ENCODE results near the gene KLF7.

Gene KLF7

DNA sequence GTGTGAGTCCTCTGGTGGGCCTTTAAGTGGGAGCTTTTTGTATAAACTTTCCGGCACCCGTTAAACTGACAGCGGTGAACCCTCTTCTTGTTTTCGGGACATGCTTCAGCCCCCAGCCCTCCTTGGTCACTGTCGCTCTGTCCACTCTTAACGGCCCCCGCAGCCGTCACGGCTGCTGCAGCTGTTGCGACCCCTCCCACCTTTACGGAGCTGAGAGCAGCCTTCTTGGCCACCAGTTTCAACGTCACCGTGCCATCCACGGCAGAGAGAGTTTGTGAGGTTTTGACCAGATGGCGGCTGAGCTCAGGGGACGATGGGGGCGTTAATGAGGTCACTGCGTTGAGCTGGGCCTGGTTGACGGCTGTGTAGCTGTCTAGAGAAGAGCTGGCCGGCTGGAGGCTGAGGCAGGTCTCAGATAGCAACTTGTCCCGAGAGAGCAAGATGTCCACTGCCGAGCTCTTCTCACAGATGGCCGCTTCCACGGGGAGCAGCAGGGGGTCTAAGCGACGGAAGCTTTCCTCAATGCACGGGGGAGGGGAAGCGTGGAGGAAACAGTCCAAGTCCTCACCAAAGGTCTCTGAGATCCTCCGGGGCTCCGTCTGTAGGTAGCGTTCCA is 41.9 kb downstream of the KLF7 start:
- no peak for DNase-seq (ENCODE audit: low spot score)

DNA sequence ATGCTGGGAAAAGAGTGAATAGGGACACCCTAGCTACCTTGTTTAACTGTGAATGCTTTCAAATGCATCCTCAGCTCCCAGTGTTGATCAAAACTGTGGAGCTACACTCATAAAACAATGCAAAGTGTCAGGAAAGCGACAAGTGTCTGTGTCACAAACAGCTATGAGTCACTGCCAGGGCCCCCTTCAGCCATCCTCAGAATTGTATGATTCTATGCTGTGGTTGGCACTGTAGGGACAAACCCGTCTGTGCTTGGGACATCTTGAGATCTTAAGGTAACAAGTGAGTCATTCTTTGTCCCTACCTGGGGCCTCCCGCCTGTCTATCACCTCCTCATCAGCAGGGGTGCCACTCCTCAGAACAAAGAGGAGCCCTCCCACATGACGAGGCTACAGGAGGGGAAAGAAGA is 42.4 kb downstream of the KLF7 start:
- DNase-seq (ENCODE audit: low spot score), result no peak

GRCh38 chr2:207122651-207123334 is 43.0 kb downstream of the KLF7 start:
- no peak for DNase-seq (ENCODE audit: low spot score)

GRCh38 chr2:207121784-207122183 is 44.0 kb downstream of the KLF7 start:
- DNase-seq (ENCODE audit: low spot score), result no peak

- DNase-seq (ENCODE audit: low spot score), result no peak
Observed at GRCh38 chr2:207119048-207119447, 46.7 kb downstream of the KLF7 start.

GRCh38 chr2:207117668-207118067 is 48.1 kb downstream of the KLF7 start:
- DNase-seq (ENCODE audit: low spot score), result no peak

GRCh38 chr2:207115715-207116364 is 49.9 kb downstream of the KLF7 start:
- DNase-seq (ENCODE audit: low spot score), result no peak

DNA sequence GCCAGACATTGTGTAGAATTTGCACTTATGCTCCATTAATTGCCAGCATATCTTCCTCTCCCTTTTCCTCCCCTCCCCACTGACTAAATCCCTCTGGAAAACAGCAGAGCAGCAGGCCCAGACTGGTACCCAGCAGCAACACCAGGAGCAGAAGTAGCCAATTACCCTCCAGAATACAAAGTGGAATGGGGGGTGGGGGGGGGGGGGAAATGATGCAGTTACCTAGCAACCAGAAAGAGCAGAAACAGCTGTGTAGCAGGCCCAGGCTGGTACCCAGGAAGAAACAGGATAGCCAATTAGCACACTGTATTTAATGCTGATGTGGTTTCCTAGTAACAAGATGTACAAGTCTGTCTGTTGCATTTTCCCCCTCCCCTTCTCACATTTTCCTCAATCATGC is 52.3 kb downstream of the KLF7 start:
- DNase-seq (ENCODE audit: low spot score), result no peak

- no peak for DNase-seq (ENCODE audit: low spot score)
Observed at GRCh38 chr2:207112785-207113184, 53.0 kb downstream of the KLF7 start.

DNA sequence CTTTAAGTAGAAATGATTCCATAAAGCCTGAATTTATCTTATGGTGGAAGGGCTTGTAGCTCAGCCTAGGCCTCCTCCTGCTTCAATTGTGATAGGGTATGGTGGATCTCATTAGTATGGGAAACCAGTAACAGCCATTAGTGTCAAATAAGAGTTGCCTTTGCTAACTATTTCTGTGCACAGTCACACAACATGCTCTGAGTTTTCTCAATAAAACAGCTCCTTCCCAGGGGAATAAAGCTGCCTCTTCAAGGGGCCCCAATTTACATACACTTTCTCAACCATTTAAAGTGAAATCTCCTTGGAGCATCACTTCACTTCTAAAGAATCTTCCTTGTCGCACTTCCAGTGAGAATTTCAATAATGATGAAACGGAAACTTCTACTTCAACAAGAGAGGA is 53.4 kb downstream of the KLF7 start:
- no peak for DNase-seq (ENCODE audit: low spot score)

GRCh38 chr2:207111757-207112156 is 54.0 kb downstream of the KLF7 start:
- DNase-seq (ENCODE audit: low spot score), result no peak

DNA sequence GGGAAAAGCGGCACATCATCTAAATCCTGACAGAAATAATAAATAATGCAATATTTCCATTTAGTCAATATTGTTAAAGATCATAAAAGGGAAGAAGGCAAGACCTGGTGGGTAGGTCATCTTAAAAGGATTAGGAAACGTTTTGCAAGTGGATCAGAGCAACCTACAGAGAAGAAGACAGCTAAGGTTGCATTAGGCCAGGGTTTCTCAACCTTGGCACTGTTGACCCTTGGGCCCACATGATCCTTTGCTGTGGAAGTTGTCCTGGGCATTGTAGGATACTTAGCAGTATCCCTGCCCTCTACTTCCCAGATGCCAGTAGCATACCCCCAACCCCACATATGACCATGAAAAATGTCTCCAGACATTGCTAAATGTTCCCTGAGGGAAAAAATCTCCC is 55.0 kb downstream of the KLF7 start:
- no peak for DNase-seq (ENCODE audit: low spot score)

GRCh38 chr2:207110310-207110709 is 55.4 kb downstream of the KLF7 start:
- DNase-seq (ENCODE audit: low spot score), result no peak

DNA sequence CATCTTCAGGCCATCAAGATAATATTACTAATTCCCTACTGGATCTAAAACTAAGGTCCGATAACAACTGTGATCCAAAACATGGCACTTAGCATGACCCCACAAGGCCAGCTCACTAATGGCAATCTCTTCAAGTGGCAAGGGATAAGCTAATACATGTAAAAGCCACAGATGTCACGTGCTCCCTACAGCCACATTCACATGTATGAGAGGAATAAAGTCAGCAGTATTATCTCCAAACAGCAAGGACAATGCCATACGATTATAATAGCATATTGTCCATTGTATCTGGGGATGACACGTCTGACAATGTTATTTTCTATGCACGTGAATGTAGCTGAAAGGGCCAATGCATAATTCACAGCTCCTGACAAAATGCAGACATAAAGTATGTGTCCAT is 56.0 kb downstream of the KLF7 start:
- no peak for DNase-seq (ENCODE audit: low spot score)

DNA sequence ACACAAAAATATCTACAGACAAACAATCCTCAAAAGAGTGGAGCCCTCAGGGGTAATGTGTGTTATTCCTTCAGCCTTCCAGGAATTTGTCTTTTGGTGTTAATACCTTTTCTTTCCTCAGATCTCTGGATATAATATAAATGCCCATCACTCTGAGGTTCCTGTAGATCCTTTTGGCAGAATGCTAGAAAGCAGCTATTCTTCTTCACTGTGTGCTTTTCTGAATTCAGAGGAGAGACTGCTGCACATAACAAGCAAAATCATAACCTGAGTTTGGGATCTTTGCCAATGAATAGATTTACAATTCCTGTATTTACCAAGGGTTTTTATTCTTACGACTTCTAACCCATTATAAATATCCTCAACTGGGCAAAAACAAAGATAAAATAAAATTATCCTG is 57.3 kb downstream of the KLF7 start:
- no peak for DNase-seq (ENCODE audit: low spot score)

DNA sequence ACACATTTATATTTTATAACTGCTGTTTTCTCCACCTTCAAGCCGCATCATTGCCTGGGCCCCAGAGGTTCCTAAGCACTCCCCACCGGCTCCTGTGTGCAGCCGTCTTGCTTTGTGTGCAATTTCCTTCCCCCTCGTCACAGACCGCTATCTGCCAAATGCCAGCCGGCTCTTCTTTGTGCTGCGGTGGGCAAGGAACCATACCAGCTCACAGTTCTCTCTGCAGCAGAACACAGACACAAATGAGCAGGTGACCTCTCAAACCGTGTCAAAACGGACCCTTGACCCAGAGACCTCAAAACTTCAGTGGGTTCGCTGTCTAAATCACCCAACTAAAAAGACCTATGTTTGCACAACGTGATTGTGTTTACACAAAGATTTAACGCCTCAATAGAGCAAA is 58.2 kb downstream of the KLF7 start:
- no peak for DNase-seq (ENCODE audit: low spot score)

- no peak for DNase-seq (ENCODE audit: low spot score)
Observed at GRCh38 chr2:207107131-207107530, 58.6 kb downstream of the KLF7 start.

DNA sequence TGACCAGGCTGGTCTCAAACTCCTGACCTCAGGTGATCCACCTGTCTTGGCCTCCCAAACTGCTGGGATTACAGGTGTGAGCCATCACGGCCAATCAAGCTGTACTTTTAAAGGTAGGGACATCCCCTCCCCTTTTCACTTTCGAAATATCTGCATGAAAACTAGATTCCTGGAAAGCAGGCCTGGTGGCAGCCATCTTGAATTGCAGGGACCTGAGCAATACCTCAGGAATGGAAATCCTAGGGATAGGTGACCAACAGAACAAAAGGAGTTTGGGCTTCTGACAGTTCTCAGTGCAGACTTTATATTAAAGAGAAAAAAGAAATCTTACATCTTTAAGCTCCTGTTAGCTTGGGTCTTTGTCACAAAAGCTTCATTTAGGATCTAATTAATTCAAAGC is 62.6 kb downstream of the KLF7 start:
- DNase-seq (ENCODE audit: low spot score), result no peak

- no peak for DNase-seq (ENCODE audit: low spot score)
Observed at GRCh38 chr2:207101984-207102383, 63.8 kb downstream of the KLF7 start.

DNA sequence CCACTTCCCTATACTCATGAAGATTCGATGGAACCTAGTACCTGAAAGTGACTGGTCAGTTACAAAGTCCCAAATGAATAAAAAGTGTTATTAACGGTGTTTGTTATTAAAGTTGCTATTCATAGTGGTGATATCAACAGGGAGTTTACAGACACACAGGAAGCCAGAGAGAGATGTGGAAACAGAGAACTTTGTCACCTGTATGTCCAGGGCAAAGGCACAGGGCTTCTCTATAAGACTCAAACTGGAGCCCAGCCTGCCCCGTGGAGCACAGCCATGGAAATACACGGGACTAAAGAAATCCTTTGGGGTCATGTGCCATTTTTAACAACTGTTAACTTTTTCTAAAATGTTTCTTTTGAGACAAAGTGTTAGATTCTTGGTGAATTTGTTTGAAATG is 68.5 kb downstream of the KLF7 start:
- DNase-seq (ENCODE audit: low spot score), result no peak

GRCh38 chr2:207095963-207096362 is 69.8 kb downstream of the KLF7 start:
- no peak for DNase-seq (ENCODE audit: low spot score)

- no peak for DNase-seq (ENCODE audit: low spot score)
Observed at GRCh38 chr2:207093234-207093633, 72.5 kb downstream of the KLF7 start.

GRCh38 chr2:207092818-207093217 is 72.9 kb downstream of the KLF7 start:
- no peak for DNase-seq (ENCODE audit: low spot score)

DNA sequence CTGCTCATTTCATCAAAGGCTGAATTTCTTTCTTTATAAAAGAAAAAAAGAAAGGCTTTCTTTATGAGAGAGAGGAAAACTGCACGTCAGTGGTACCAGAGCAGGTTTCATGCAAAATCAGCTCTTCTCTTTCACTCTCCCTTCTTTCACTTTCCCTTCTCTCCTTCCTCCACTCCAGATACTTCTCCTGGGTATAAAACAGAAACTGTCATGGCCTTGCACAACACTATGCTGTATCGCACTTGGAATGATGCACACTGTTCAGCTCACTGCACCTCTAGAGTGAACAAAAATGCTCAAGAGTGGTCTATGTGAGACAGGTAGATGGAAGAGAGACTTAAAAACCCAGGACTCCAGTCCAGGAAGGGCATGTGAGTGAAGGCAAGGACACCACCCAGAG is 73.8 kb downstream of the KLF7 start:
- DNase-seq (ENCODE audit: low spot score), result no peak
